ENCODE measurements around the gene METTL21C. TPM values are rescaled to one million over a fixed set of nuclear protein-coding genes. Genes with fewer than 3 reads are reported as not detected.

Gene METTL21C
- total RNA-seq, 1 donor from 2014 or later = not detected

DNA sequence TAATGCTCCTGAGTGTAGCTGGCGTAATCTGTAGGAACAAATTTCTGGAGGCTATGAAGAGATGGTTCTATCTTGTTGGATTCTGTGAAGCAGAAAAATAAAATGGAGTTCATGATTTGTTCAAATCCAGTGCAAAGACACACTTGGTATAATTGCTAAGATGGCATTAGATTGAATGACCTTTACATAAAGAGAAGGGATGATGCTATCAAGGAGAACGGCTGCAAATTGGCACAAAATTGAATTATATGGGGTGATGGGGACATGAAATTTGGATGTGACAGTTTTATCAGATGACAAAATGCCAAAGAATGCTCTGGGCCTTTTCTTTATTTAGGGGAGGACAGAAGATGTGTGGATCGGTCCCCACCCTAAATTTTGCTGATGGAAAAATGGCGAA, 4.0 kb downstream of the METTL21C start:
- H3K4me3 ChIP-seq (ENCODE audit: low read depth, low read length) = no peak overlapping the region

DNA sequence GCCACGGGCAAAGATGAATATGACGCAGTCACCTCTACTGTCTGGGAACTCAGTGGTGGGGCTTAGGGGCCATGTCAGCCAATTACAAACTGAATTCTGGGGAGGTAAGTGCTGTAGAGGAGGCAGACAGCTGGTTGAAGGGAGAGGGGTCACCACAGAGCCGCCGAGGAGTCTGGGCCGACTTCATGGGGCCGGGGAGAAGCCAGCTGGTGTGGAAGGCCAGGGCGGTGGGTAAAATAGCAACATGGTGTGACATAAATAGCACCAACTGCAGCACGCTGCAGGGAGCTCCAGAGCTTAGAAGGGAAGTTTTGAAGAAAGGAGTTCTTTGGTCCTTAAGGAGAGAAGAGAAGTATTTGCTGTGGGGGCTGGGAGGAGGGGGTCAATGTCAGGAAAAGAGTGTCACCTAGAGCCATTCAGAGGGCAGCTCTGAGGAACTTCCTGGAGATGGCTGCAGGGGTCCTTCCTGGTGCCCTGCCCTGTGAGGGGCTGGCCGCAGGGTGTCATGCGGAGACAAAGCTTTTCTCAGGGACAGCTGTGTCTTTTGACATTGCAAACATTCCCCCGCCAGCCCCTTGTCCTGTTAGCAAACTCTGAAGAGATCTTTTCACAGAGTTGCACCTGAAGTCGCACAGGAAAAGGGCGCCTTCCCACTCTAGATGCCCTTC, 6.4 kb downstream of the METTL21C start:
- no peak for TF ChIP-seq CTCF (conservative IDR thresholded peaks at IDR 0.05; ENCODE audit: low read depth, low read length)
- no peak for DNase-seq (ENCODE audit: low read depth)
- no peak overlapping the region for H3K4me3 ChIP-seq (ENCODE audit: low read depth, low read length)

More for the DNA sequence above, 4.0 kb downstream of the METTL21C start:
- no peak for TF ChIP-seq CTCF (conservative IDR thresholded peaks at IDR 0.05; ENCODE audit: low read depth, low read length)
- no peak for DNase-seq (ENCODE audit: low read depth)

DNA sequence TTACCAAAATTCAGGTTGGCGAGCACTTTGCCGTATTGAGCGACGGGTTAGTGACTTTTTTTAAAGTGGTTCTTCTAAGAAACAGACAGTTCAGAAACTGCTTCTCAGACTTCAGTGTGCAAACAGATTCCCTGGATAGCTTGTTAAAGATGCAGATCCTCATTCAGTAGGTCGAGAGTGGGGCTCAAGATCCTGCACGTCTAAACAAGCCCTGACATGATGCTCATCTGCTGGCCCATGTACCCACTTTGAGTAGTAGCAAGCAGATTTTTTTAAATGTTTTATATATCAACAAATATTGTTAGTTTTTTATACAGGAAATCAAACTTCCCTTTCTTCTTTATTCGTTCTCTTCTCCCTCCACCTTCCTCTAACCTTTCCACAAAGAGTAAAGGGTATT, 7.3 kb downstream of the METTL21C start:
- TF ChIP-seq CTCF (conservative IDR thresholded peaks at IDR 0.05; ENCODE audit: low read depth, low read length) = no peak
- no peak for DNase-seq (ENCODE audit: low read depth)
- no peak overlapping the region for H3K4me3 ChIP-seq (ENCODE audit: low read depth, low read length)

DNA sequence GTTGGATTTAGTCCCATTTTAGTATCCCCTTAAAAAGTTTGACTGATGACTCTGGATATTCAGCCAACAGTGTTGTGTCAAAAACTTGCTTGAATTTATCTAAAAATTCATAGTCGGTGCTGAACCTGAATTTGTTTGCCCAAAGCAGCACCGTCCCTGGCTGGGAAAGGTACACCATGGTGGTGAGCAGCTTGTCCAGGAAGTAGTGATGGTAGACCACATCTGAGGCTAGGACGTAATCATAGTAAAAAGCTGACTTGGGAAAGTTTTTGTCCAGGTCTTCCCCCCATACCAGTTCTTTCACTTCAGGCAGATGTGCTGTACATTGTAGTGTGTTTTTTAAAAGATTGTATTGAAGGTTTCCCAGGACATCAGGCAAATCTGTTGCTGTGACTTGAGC, 8.8 kb downstream of the METTL21C start:
- no peak overlapping the region for H3K4me3 ChIP-seq (ENCODE audit: low read depth, low read length)
- DNase-seq (ENCODE audit: low read depth) = no peak
- no peak for TF ChIP-seq CTCF (conservative IDR thresholded peaks at IDR 0.05; ENCODE audit: low read depth, low read length)

GRCh38 chr13:102683637-102684036, 11.2 kb downstream of the METTL21C start:
- DNase-seq (ENCODE audit: low read depth) = no peak
- H3K4me3 ChIP-seq (ENCODE audit: low read depth, low read length) = no peak overlapping the region
- no peak for TF ChIP-seq CTCF (conservative IDR thresholded peaks at IDR 0.05; ENCODE audit: low read depth, low read length)

DNA sequence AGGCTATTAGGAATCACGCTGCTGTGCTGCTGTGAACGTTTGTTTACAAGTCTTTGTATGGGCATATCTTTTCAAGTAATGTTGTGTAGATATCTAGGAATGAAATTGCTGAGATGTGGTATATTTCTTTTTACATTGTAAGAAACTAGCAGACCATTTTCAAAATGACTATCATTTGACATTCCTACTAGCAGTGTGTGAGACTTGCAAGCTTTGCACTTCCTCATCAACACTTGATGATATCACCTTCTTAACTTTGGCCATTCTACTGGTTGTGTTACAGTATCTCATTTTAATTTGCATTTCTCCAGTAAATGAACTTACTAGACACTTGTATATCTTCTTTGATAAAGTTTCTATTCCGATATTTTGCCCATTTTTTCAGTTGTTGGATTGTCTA, 12.1 kb downstream of the METTL21C start:
- H3K4me3 ChIP-seq (ENCODE audit: low read depth, low read length) = no peak overlapping the region
- DNase-seq (ENCODE audit: low read depth) = no peak
- TF ChIP-seq CTCF (conservative IDR thresholded peaks at IDR 0.05; ENCODE audit: low read depth, low read length) = no peak

GRCh38 chr13:102682211-102682610, 12.6 kb downstream of the METTL21C start:
- TF ChIP-seq CTCF (conservative IDR thresholded peaks at IDR 0.05; ENCODE audit: low read depth, low read length) = no peak
- no peak overlapping the region for H3K4me3 ChIP-seq (ENCODE audit: low read depth, low read length)
- DNase-seq (ENCODE audit: low read depth) = no peak

All from epithelial cell of proximal tubule (primary cell).